H9 (cell line): ENCODE measurements around the gene TRIB2. TPM values are rescaled to one million over a fixed set of nuclear protein-coding genes. Genes with fewer than 3 reads are reported as not detected.

Source experiments
- DNase-seq: peaks from one replicate; pipeline ENCODE4 v3.0.0-alpha.2; 2017
- H2AFZ ChIP-seq: one replicate; pipeline ENCODE4 v1.6.1; 2013; ENCODE audit warnings: mild to moderate bottlenecking, low read length, control low read depth, moderate library complexity
- H2AK5ac ChIP-seq: 2 replicates; pipeline ENCODE4 v1.6.1; 2013; ENCODE audit warnings: low read length, control low read depth, mixed read lengths; ENCODE audit not compliant: insufficient read length
- H2BK120ac ChIP-seq: one replicate; pipeline ENCODE4 v1.6.1; 2013; ENCODE audit warnings: low read depth, mild to moderate bottlenecking, low read length, control low read depth, inconsistent platforms; ENCODE audit not compliant: poor library complexity, severe bottlenecking
- H2BK12ac ChIP-seq: 2 replicates; pipeline ENCODE4 v1.6.1; 2013; ENCODE audit warnings: low read length, control low read depth, mixed read lengths, low read depth; ENCODE audit not compliant: insufficient read length
- H2BK15ac ChIP-seq: 2 replicates; pipeline ENCODE4 v1.6.1; 2013; ENCODE audit warnings: low read depth, low read length, control low read depth
- H2BK20ac ChIP-seq: one replicate; pipeline ENCODE4 v1.6.1; 2013; ENCODE audit warnings: low read depth, mild to moderate bottlenecking, low read length, control low read depth, inconsistent platforms; ENCODE audit not compliant: poor library complexity, severe bottlenecking
- H2BK5ac ChIP-seq: 2 replicates; pipeline ENCODE4 v1.6.1; 2013; ENCODE audit warnings: low read length, control low read depth, mixed read lengths; ENCODE audit not compliant: insufficient read length
- H3K14ac ChIP-seq: 2 replicates; pipeline ENCODE4 v1.6.1; 2013; ENCODE audit warnings: low read length, control low read depth; ENCODE audit not compliant: insufficient read depth
- H3K18ac ChIP-seq: 2 replicates; pipeline ENCODE4 v1.6.1; 2013; ENCODE audit warnings: low read depth, mild to moderate bottlenecking, mixed read lengths, low read length, control low read depth; ENCODE audit not compliant: insufficient read length
- H3K23ac ChIP-seq: 2 replicates; pipeline ENCODE4 v1.6.1; 2013; ENCODE audit warnings: low read length, control low read depth, mixed read lengths, low read depth; ENCODE audit not compliant: insufficient read length
- H3K23me2 ChIP-seq: 2 replicates; pipeline ENCODE4 v1.6.1; 2013; ENCODE audit warnings: low read depth, mild to moderate bottlenecking, mixed read lengths, low read length, control low read depth; ENCODE audit not compliant: insufficient read length, poor library complexity, severe bottlenecking
- H3K27ac ChIP-seq: 2 replicates; pipeline ENCODE4 v1.5.1; 2013; ENCODE audit warnings: low read length, control low read depth, mixed read lengths, low read depth; ENCODE audit not compliant: insufficient read length
- H3K27me3 ChIP-seq: 2 replicates; pipeline ENCODE4 v1.6.1; 2013; ENCODE audit warnings: low read length, control low read depth, inconsistent platforms; ENCODE audit not compliant: insufficient read depth
- H3K4ac ChIP-seq: 2 replicates; pipeline ENCODE4 v1.6.1; 2013; ENCODE audit warnings: low read depth, mild to moderate bottlenecking, control low read depth, inconsistent platforms, low read length, moderate library complexity
- H3K4me1 ChIP-seq: 2 replicates; pipeline ENCODE4 v1.6.1; 2013; ENCODE audit warnings: low read length, control low read depth, inconsistent platforms; ENCODE audit not compliant: insufficient read depth
- H3K4me2 ChIP-seq: 2 replicates; pipeline ENCODE4 v1.6.1; 2013; ENCODE audit warnings: low read length, control low read depth, mixed read lengths; ENCODE audit not compliant: insufficient read length, insufficient read depth
- H3K56ac ChIP-seq: 2 replicates; pipeline ENCODE4 v1.6.1; 2013; ENCODE audit warnings: low read depth, mild to moderate bottlenecking, mixed read lengths, low read length, control low read depth; ENCODE audit not compliant: insufficient read length
- H3K79me1 ChIP-seq: 2 replicates; pipeline ENCODE4 v1.6.1; 2013; ENCODE audit warnings: low read depth, mild to moderate bottlenecking, moderate library complexity, low read length, control low read depth, inconsistent platforms; ENCODE audit not compliant: insufficient read depth, poor library complexity, severe bottlenecking
- H3K79me2 ChIP-seq: 2 replicates; pipeline ENCODE4 v1.6.1; 2013; ENCODE audit warnings: low read length, control low read depth, inconsistent platforms; ENCODE audit not compliant: insufficient read depth
- H3K9ac ChIP-seq: 2 replicates; pipeline ENCODE4 v1.6.1; 2013; ENCODE audit warnings: low read length, control low read depth, mixed read lengths; ENCODE audit not compliant: insufficient read length; ENCODE audit errors: extremely low read depth
- H3K9me3 ChIP-seq: one replicate; pipeline ENCODE4 v1.6.1; 2013; ENCODE audit warnings: low read depth, low read length, inconsistent platforms; ENCODE audit not compliant: control insufficient read depth
- H3T11ph ChIP-seq: one replicate; pipeline ENCODE4 v1.6.1; 2013; ENCODE audit warnings: mild to moderate bottlenecking, low read length, control low read depth, inconsistent platforms
- H4K20me1 ChIP-seq: one replicate; pipeline ENCODE4 v1.6.1; 2013; ENCODE audit not compliant: control insufficient read depth, insufficient read length, insufficient read depth
- H4K5ac ChIP-seq: 2 replicates; pipeline ENCODE4 v1.6.1; 2013; ENCODE audit warnings: low read depth, mild to moderate bottlenecking, mixed read lengths, low read length, control low read depth; ENCODE audit not compliant: insufficient read length
- H4K8ac ChIP-seq: replicated peaks from 2 replicates; pipeline ENCODE4 v1.6.1; 2013; ENCODE audit warnings: low read length, control low read depth, mixed read lengths, low read depth; ENCODE audit not compliant: insufficient read length
- H4K91ac ChIP-seq: 2 replicates; pipeline ENCODE4 v1.6.1; 2013; ENCODE audit warnings: low read depth, mild to moderate bottlenecking, moderate library complexity, mixed read lengths, low read length, control low read depth; ENCODE audit not compliant: insufficient read length
- H3K27ac Mint-ChIP-seq, 3 experiments: 2 replicates in 2 of 3; 3 replicates in 1 of 3; pipeline ENCODE4 v1.8.0; 2020 to 2021; ENCODE audit warnings: mixed read lengths in 3 of 3, mild to moderate bottlenecking in 1 of 3, moderate library complexity in 1 of 3
- H3K27me3 Mint-ChIP-seq: 2 replicates; pipeline ENCODE4 v1.8.0; 2021; ENCODE audit warnings: low read depth, mild to moderate bottlenecking, moderate library complexity, mixed read lengths
- H3K36me3 Mint-ChIP-seq, 3 experiments: 2 replicates in 2 of 3; 3 replicates in 1 of 3; pipeline ENCODE4 v1.8.0; 2020 to 2021; ENCODE audit warnings: low read depth in 3 of 3, mixed read lengths in 3 of 3; ENCODE audit not compliant: insufficient read depth in 1 of 3
- H3K4me1 Mint-ChIP-seq, 2 experiments: 2 replicates each; pipeline ENCODE4 v1.8.0; 2020; ENCODE audit warnings: mixed read lengths in 2 of 2
- H3K4me3 Mint-ChIP-seq, 2 experiments: 2 replicates in 1 of 2; 3 replicates in 1 of 2; pipeline ENCODE4 v1.8.0; 2020 to 2021; ENCODE audit warnings: mild to moderate bottlenecking in 2 of 2, mixed read lengths in 2 of 2, moderate library complexity in 1 of 2
- H3K9me3 Mint-ChIP-seq, 2 experiments: 2 replicates in 1 of 2; 3 replicates in 1 of 2; pipeline ENCODE4 v1.8.0; 2020; ENCODE audit warnings: mild to moderate bottlenecking in 2 of 2, mixed read lengths in 2 of 2, moderate library complexity in 1 of 2
- WGBS: extraction: QIAGEN DNeasy Blood & Tissue Kit; methylation state at CpG from one replicate; pipeline ENCODE4 v1.1.7; 2013; ENCODE audit warnings: missing lambda C conversion rate, low lambda C conversion rate, mixed read lengths; ENCODE audit not compliant: insufficient read length; ENCODE audit errors: extremely low coverage; 5-methylcytosine and 5-hydroxymethylcytosine counted together
- total RNA-seq: library from RNA; stranded (reverse); gene quantifications from 2 replicates; pipeline ENCODE4 v1.2.1, GENCODE V29; 2021
- TF ChIP-seq, protein P1 (sequence below): fragments of 200-600 bp; sonication (generic); conservative IDR thresholded peaks from 3 replicates; pipeline ENCODE4 v1.8.0; 2021; ENCODE audit warnings: antibody characterized with exemption, mild to moderate bottlenecking

TRIB2 gene
- total RNA-seq, 1 experiment from 2014 or later = 41.9 TPM

GRCh38 chr2:12678186-12678585 lies 38.5 kb upstream of the TRIB2 start:
- no peak overlapping the region for H3K4me2 ChIP-seq
- H4K91ac ChIP-seq = no peak overlapping the region
- no CpG with 5 or more reads among the region's 2 CpGs for WGBS

More at GRCh38 chr2:12678186-12678585, 38.5 kb upstream of the TRIB2 start:
- no peaks in the 10 kb centered on the region for H3K9me3 ChIP-seq
- H3K79me2 ChIP-seq = no peaks in the 10 kb centered on the region
- H2BK5ac ChIP-seq = no peak overlapping the region
- no peak overlapping the region for H3K27ac ChIP-seq
- no peak overlapping the region for H4K5ac ChIP-seq
- H2BK20ac ChIP-seq = no peak overlapping the region
- no peak overlapping the region for H3K9ac ChIP-seq
- H3K27ac Mint-ChIP-seq = no peak overlapping the region
- H4K8ac ChIP-seq = no peak overlapping the region
- H2BK120ac ChIP-seq = no peak overlapping the region
- H2AFZ ChIP-seq = no peak overlapping the region
- H3K14ac ChIP-seq = no peak overlapping the region
- no peaks in the 10 kb centered on the region for H3K4me1 ChIP-seq
- H3K36me3 Mint-ChIP-seq = peaks cover 0 to 3% (median 0%) of the 10 kb centered on the region in 3 experiments; a peak in 3 of 7 replicates
- no peak overlapping the region for H3K18ac ChIP-seq
- no peak overlapping the region for H3K4ac ChIP-seq
- H3K4me3 Mint-ChIP-seq = no peak overlapping the region
- TF ChIP-seq, protein P1, sequence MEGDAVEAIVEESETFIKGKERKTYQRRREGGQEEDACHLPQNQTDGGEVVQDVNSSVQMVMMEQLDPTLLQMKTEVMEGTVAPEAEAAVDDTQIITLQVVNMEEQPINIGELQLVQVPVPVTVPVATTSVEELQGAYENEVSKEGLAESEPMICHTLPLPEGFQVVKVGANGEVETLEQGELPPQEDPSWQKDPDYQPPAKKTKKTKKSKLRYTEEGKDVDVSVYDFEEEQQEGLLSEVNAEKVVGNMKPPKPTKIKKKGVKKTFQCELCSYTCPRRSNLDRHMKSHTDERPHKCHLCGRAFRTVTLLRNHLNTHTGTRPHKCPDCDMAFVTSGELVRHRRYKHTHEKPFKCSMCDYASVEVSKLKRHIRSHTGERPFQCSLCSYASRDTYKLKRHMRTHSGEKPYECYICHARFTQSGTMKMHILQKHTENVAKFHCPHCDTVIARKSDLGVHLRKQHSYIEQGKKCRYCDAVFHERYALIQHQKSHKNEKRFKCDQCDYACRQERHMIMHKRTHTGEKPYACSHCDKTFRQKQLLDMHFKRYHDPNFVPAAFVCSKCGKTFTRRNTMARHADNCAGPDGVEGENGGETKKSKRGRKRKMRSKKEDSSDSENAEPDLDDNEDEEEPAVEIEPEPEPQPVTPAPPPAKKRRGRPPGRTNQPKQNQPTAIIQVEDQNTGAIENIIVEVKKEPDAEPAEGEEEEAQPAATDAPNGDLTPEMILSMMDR = no peak
- H4K20me1 ChIP-seq = no peaks in the 10 kb centered on the region
- no peaks in the 10 kb centered on the region for H3K79me1 ChIP-seq
- H3K56ac ChIP-seq = no peak overlapping the region
- no peak overlapping the region for H2AK5ac ChIP-seq
- peaks cover 3 to 9% of the 10 kb centered on the region in 2 experiments for H3K4me1 Mint-ChIP-seq
- H3K23me2 ChIP-seq = no peaks in the 10 kb centered on the region
- no peak overlapping the region for H2BK15ac ChIP-seq
- no peak for DNase-seq
- no peaks in the 10 kb centered on the region; the same call in 1 of the 2 replicates for H3K27me3 Mint-ChIP-seq
- no peaks in the 10 kb centered on the region for H3K27me3 ChIP-seq
- H3T11ph ChIP-seq = no peak overlapping the region
- H3K9me3 Mint-ChIP-seq = peaks cover 4 to 15% of the 10 kb centered on the region in 2 experiments; a peak in 4 of 5 replicates
- no peak overlapping the region for H2BK12ac ChIP-seq
- H3K23ac ChIP-seq = no peak overlapping the region
